Right cardiac atrium (tissue), 5 donors: Measurements from ENCODE around the gene ADAM15. TPM values are rescaled to one million over a fixed set of nuclear protein-coding genes. Genes with fewer than 3 reads are reported as not detected.
A peak's percentile ranks its signal among the peaks of the same experiment; 100 is the strongest.

Experiments
- ATAC-seq, 2 donors: fragments of 200-7000 bp; cut with Tn5 transposase; one replicate each; pipeline versions ENCODE4 v1.8.0 to v1.9.1; 2020; ENCODE audit warnings: moderate library complexity in 2 of 2, mild to moderate bottlenecking in 1 of 2
- DNase-seq, 3 donors: peaks; one replicate each; pipeline ENCODE4 v3.0.0-alpha.2; 2020
- H3K27ac ChIP-seq: one replicate; pipeline ENCODE4 v1.5.1; 2013; ENCODE audit warnings: mild to moderate bottlenecking, low read length, control low read depth, moderate library complexity
- H3K27me3 ChIP-seq: one replicate; pipeline ENCODE4 v1.6.1; 2013; ENCODE audit not compliant: control insufficient read depth, insufficient read depth
- H3K4me1 ChIP-seq: one replicate; pipeline ENCODE4 v1.6.1; 2013; ENCODE audit warnings: low read length; ENCODE audit not compliant: control insufficient read depth, insufficient read depth
- H3K4me3 ChIP-seq: one replicate; pipeline ENCODE4 v1.5.1; 2013; ENCODE audit warnings: low read length, control low read depth
- H3K9me3 ChIP-seq: one replicate; pipeline ENCODE4 v1.6.1; 2013; ENCODE audit warnings: low read length; ENCODE audit not compliant: control insufficient read depth
- WGBS: extraction: QIAGEN DNeasy Blood & Tissue Kit; methylation state at CpG from one replicate; pipeline ENCODE4 v1.1.7; 2013; 5-methylcytosine and 5-hydroxymethylcytosine counted together
- intact Hi-C, 4 donors: fragments of 100-400 bp; cut with DNase I; formaldehyde crosslinking; loops; one replicate each; pipeline versions ENCODE4 v1.11.0 to v1.14.0; 2022 to 2023
- polyA plus RNA-seq: library from polyadenylated mRNA; stranded (reverse); fragments of 200-250 nt; gene quantifications from one replicate; pipeline ENCODE4 v1.2.3, GENCODE V29; 2013
- total RNA-seq, 4 donors: library from RNA; stranded (reverse); fragmentation: NEBNext Ultra II Directional; extraction: Animal tissue kit (Norgen Biotek cat#: 25700); gene quantifications; one replicate each; pipeline ENCODE4 v1.2.1, GENCODE V29; 2021
- donor health status: healthy with polysubstance abuse.
- donor health status: DM: no; HTN: yes; CAD: no.
- donor health status: DM: no; HTN: no; CAD: no.
- donor health status: DM: no; HTN: yes; CAD: no; lungs with severe emphysema.
- donor health status: DM: yes; HTN: yes; CAD: no.

ADAM15 gene
- total and polyA plus RNA-seq, 5 donors, result 51.2 to 106 (median 68.4) TPM

DNA sequence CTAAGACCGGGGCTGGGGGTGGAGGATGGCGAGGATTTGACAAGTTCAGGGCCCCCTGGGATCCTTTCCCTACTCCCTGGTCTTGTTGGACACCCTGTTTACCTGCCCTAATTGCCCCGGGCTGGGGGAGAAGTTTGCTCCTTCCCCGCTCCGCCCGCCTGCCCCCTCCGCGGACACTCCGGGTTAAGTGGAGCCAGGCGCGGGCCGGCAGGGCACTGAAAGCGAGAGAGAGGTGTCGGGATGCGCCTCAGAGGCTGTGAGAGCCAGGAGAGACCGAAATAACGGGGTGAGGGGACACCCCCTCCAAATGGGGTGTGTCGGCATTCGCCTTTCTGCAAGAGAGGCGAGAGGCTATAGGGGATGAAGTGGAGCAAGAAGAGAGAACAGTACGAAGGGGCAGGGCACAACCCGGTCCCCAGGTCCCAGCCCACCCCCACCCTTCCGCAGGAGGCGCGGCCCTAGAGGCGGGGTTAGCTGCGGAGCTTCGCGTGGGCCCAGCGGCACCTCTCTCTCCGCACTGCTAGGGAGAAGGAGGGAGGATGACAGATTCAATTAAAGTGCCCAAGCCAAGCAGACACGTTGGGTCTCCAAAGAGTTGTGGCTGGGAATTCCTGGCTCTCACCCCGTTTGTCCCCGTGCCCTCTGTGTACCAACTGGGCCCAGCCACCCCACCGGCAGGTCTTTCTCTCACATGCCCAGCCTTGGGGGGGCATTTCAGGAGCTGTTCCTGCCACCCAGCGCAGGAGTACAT is 31.4 kb downstream of the ADAM15 start:
- Histone ChIP-seq H3K4me3 (peak overlapping the region; percentile 18), H3K27me3 (no peaks in the 10 kb centered on the region), H3K9me3 (no peaks in the 10 kb centered on the region), H3K4me1 (peaks cover 3% of the 10 kb centered on the region), H3K27ac (no peak overlapping the region)
- no peak for ATAC-seq
- 5% methylated on average over 36 of the region's 36 CpGs for WGBS
- DNase-seq, result peak in 1 of 3 donors; percentile 55
- intact Hi-C loops, result loop anchor here in 2 of 4 donors (2.0 to 5.0 kb wide), 2 partner anchors 16 to 35 kb away; no protein-coding TSS in a partner anchor

DNA sequence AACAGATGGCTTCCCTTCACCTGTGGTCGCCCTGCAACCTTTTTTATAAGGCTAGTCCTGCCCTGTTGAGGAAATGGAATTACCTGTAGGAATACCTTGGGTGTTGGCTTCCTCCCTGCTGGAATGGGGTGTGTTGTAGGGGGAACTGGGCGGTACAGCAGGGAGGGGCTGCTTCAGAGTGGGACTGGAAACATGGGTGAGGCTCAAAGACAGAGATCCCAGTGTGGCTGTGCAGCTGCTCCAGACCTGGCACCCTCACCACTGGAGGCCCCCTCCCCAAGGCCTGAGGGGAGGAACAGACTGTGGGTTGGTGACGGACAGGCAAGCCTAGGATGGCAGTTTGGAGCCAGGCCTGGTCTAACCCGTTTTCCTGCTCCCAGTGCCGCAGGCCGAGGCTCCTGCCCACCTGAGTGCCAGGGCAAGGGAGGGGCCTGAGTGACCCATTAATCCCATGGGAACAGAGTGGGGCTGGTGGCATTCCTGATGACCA is 32.0 kb downstream of the ADAM15 start:
- no peaks in the 10 kb centered on the region for H3K27me3 ChIP-seq
- no peaks in the 10 kb centered on the region for H3K9me3 ChIP-seq
- peaks cover 3% of the 10 kb centered on the region for H3K4me1 ChIP-seq
- WGBS, result 70% methylated on average over 6 of the region's 6 CpGs
- H3K4me3 ChIP-seq, result no peak overlapping the region
- DNase-seq (peak in 1 of 3 donors; percentile 36), ATAC-seq (no peak)
- no peak overlapping the region for H3K27ac ChIP-seq
- intact Hi-C loops, result loop anchor here in 2 of 4 donors (2.0 to 5.0 kb wide), 2 partner anchors 16 to 36 kb away; no protein-coding TSS in a partner anchor

DNA sequence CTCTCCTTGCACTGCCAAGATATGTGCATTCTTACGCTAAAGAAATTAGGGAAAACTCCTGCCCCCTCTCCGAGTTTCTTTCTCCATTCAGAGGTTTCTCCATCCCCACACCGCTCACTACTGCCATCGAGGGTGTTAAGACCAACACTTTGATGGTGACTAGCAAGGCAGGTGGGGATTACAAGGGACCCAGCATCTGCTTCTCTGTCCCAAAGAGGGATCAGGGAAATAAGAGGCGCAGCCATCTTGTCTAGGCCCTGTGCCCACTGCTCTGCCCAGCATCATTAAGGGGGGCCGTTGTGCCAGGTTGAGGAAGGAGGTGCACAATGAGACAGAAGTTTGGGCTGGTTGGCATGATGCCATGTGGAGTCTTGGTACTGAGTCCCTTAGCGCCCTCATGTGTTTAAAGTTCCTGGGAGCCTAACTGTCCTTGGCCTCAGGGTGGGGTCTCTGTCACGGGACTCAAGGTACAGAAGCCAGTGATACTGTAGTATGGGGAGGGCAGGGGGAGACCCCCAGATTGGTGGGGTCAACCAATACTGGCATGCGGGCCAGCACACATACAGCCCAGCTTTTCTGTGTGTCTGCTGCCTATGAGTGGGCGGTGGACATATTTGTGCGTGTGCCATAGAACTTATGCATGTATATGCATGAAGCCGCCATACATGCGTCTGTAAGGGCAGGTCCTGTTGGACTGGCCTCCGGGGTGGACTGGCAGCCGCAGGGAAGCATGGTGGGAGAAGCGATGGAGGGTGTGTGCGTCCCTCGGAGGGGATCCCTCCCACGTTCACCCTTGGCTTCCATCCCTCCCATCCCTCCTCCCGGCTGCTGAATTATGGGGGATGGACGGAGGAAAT is 33.0 kb downstream of the ADAM15 start:
- intact Hi-C loops, result loop anchor here in 2 of 4 donors (2.0 to 5.0 kb wide), 2 partner anchors 17 to 37 kb away; no protein-coding TSS in a partner anchor
- peak overlapping the region; percentile 76 for H3K4me3 ChIP-seq
- H3K27ac ChIP-seq, result no peak overlapping the region
- 28% methylated on average over 21 of the region's 21 CpGs for WGBS
- DNase-seq (peak in 2 of 3 donors; percentile 53 to 74), ATAC-seq (peak in 1 of 2 donors; percentile 4)
- no peaks in the 10 kb centered on the region for H3K9me3 ChIP-seq
- H3K4me1 ChIP-seq, result peaks cover 3% of the 10 kb centered on the region
- no peaks in the 10 kb centered on the region for H3K27me3 ChIP-seq

DNA sequence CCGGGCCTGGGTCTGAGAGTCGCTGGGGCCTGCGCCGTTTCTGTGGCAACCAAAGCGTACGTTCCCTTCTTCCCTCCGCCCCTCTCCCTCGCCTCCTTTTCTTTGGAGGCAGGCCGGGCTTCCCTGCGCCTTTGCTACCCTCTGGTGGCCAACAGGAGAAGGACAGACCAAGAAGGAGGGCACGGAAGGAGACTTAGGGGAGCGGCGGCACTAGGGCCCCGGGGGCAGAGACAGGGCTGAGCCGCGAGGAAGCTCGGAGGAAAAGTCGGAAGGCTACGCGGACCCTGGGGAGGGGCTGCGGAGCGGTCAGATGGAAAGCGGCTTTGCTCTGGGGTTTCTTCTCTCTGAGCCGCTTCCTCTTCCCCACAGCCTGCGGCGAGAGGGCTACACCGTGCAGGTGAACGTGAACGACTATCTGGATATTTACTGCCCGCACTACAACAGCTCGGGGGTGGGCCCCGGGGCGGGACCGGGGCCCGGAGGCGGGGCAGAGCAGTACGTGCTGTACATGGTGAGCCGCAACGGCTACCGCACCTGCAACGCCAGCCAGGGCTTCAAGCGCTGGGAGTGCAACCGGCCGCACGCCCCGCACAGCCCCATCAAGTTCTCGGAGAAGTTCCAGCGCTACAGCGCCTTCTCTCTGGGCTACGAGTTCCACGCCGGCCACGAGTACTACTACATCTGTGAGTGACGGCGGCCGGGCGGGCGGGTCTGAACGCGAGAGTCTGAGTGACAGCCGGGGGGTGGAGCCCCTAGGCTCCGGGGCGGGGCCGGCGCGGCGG is 33.8 kb downstream of the ADAM15 start:
- no peaks in the 10 kb centered on the region for H3K9me3 ChIP-seq
- WGBS, result under 1% methylated on average over 67 of the region's 67 CpGs
- intact Hi-C loops, result loop anchor here in 1 of 4 donors (5.0 kb wide), 1 partner anchor 38 kb away; no protein-coding TSS in a partner anchor
- DNase-seq, result peak; percentile 93 to 98 (median 96)
- H3K27ac ChIP-seq, result peak overlapping the region; percentile 89
- H3K4me1 ChIP-seq, result peaks cover 3% of the 10 kb centered on the region
- H3K27me3 ChIP-seq, result no peaks in the 10 kb centered on the region
- peak overlapping the region; percentile 76 for H3K4me3 ChIP-seq
- peak; percentile 91 to 92 for ATAC-seq

DNA sequence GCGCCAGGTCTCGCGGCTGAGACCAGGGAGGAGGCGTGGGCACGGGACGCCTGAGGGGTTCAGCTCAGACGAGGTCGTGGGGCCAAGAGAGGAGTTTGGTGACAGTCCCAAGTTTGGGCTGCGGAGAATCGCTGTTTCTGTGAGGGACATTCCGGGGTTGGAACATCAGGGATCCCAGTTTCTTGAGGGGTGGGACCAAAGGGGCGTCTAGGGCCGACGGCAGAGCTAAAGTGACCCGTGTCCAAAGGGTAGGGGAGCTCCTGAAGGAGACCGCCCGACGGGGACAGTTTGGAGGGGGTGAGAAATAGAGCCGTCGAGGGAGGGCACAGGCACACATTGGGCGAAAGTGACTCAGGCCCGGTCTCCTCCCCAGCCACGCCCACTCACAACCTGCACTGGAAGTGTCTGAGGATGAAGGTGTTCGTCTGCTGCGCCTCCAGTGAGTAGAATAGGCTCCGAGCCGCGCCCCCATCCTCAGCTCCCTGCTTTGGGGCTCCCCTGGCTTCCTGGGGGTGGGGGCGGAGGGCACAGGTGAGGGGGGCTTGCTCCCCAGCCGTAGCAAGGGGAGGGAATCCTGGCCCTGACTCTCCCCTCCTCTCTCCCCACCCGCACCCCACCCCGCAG is 34.5 kb downstream of the ADAM15 start:
- DNase-seq (peak; percentile 70 to 83 (median 83)), ATAC-seq (peak; percentile 25 to 44)
- Histone ChIP-seq H3K27me3 (no peaks in the 10 kb centered on the region), H3K9me3 (no peaks in the 10 kb centered on the region), H3K27ac (peak overlapping the region; percentile 89), H3K4me1 (peaks cover 3% of the 10 kb centered on the region), H3K4me3 (peak overlapping the region; percentile 76)
- WGBS, result 3% methylated on average over 32 of the region's 32 CpGs
- intact Hi-C loops, result no loop called here

DNA sequence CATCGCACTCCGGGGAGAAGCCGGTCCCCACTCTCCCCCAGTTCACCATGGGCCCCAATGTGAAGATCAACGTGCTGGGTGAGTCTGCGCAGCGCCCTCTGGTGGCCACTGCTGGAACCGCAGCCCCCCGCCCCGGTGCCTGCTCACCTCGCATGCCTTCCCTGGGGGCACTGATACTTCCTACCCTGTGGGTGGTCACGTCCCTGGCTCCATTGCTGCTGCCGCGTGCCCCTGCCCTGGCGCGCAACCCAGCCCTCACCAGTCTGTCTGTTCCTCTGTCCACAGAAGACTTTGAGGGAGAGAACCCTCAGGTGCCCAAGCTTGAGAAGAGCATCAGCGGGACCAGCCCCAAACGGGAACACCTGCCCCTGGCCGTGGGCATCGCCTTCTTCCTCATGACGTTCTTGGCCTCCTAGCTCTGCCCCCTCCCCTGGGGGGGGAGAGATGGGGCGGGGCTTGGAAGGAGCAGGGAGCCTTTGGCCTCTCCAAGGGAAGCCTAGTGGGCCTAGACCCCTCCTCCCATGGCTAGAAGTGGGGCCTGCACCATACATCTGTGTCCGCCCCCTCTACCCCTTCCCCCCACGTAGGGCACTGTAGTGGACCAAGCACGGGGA is 35.1 kb downstream of the ADAM15 start:
- H3K27me3 ChIP-seq, result no peaks in the 10 kb centered on the region
- H3K4me3 ChIP-seq, result no peak overlapping the region
- WGBS, result 19% methylated on average over 24 of the region's 24 CpGs
- ATAC-seq (peak; percentile 15 to 32), DNase-seq (peak; percentile 67 to 90 (median 90))
- intact Hi-C loops, result no loop called here
- no peaks in the 10 kb centered on the region for H3K4me1 ChIP-seq
- no peaks in the 10 kb centered on the region for H3K9me3 ChIP-seq
- H3K27ac ChIP-seq, result no peak overlapping the region

DNA sequence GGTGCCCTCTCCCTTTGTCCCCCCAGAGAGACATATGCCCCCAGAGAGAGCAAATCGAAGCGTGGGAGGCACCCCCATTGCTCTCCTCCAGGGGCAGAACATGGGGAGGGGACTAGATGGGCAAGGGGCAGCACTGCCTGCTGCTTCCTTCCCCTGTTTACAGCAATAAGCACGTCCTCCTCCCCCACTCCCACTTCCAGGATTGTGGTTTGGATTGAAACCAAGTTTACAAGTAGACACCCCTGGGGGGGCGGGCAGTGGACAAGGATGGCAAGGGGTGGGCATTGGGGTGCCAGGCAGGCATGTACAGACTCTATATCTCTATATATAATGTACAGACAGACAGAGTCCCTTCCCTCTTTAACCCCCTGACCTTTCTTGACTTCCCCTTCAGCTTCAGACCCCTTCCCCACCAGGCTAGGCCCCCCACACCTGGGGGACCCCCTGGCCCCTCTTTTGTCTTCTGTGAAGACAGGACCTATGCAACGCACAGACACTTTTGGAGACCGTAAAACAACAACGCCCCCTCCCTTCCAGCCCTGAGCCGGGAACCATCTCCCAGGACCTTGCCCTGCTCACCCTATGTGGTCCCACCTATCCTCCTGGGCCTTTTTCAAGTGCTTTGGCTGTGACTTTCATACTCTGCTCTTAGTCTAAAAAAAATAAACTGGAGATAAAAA is 35.9 kb downstream of the ADAM15 start:
- no peak for DNase-seq
- Histone ChIP-seq H3K27me3 (no peaks in the 10 kb centered on the region), H3K4me3 (no peak overlapping the region), H3K4me1 (no peaks in the 10 kb centered on the region), H3K27ac (no peak overlapping the region), H3K9me3 (no peaks in the 10 kb centered on the region)
- 58% methylated on average over 8 of the region's 8 CpGs for WGBS
- intact Hi-C loops, result no loop called here
- no peak for ATAC-seq

DNA sequence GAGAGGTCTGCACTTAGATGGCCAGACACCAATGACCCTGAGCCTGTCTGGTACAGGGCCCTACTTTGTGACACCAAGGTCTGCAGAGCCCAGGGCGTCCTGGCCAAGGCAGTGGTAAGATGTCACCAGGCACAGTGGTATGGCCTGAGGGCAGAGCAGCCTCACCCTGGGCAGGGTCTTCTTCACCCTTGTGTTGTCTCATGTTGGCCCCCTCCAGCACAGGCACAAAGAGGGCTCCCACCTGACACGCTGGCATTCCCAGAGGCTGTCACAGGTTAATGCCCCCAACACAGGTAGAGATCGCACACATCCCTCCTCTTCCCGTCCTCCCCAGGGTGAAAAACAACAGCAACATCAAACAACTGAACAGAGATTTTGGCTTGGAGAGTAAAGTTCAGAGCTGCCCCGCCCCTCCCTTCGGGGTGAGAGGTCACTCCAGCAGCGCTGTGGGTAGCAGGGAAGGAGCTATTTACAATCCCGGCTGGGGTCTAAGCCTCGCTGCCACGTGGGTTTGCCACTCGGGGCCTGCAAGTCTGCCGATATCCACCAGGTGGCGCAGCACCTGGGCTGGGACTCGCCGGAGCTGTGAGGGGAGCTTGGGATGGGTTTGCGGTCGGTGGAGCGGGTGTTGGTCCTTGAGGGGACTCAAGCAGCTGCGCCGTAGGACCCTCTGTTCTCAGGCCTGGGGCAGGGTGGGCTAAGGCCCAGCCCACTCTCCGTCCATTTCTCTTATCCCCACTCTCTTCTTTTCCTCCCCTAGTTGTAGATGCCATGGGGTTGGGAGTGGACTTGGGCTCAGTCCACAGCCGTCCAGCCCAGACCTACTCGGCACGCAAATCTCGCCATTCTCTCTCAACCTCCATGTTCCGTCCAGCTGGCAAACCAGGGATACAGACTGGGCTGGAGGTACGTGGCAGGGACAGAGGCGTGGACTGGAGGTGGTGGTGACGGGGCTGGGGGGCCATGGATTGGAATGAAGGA is 40.2 kb downstream of the ADAM15 start:
- WGBS, result 23% methylated on average over 29 of the region's 29 CpGs
- H3K4me1 ChIP-seq, result peaks cover 7% of the 10 kb centered on the region
- peak; percentile 28 to 65 for ATAC-seq
- no peak overlapping the region for H3K27ac ChIP-seq
- H3K4me3 ChIP-seq, result no peak overlapping the region
- H3K27me3 ChIP-seq, result no peaks in the 10 kb centered on the region
- H3K9me3 ChIP-seq, result no peaks in the 10 kb centered on the region
- intact Hi-C loops, result loop anchor here in 3 of 4 donors (2.0 to 5.0 kb wide), 4 partner anchors 36 to 77 kb away; partner anchors contain the start of gene EFNA1 (in 2 of the 3)
- DNase-seq, result peak; percentile 81 to 94 (median 91)
